WTC11 (cell line): ENCODE data around the gene CNTN5. TPM values are rescaled to one million over a fixed set of nuclear protein-coding genes. Genes with fewer than 3 reads are reported as not detected.

ENCODE experiments used
- ATAC-seq: fragments of 200-7000 bp; cut with Tn5 transposase; 2 replicates; pipeline ENCODE4 v1.10.0; 2021; ENCODE audit warnings: mild to moderate bottlenecking, moderate library complexity
- CTCF ChIA-PET: fragments of 300-600 bp; sonication (Branson Sonifier 250); formaldehyde crosslinking; loops from one replicate; lab custom pipeline; 2021; ENCODE audit warnings: antibody characterized with exemption; lab: Charles Lee
- POLR2A ChIA-PET: fragments of 350-600 bp; sonication (Branson Sonifier 250); formaldehyde crosslinking; loops from one replicate; lab custom pipeline; 2021; ENCODE audit warnings: antibody characterized with exemption; lab: Charles Lee
- DNase-seq: peaks from one replicate; pipeline ENCODE4 v3.0.0; 2021; ENCODE audit warnings: low spot score
- H3K27ac Mint-ChIP-seq: 2 replicates; pipeline ENCODE4 v1.8.0; 2021; ENCODE audit warnings: mixed read lengths
- H3K27me3 Mint-ChIP-seq: 2 replicates; pipeline ENCODE4 v1.8.0; 2021; ENCODE audit warnings: low read depth, mild to moderate bottlenecking, moderate library complexity, mixed read lengths
- H3K36me3 Mint-ChIP-seq: 2 replicates; pipeline ENCODE4 v1.8.0; 2021; ENCODE audit warnings: mixed read lengths
- H3K4me1 Mint-ChIP-seq: 2 replicates; pipeline ENCODE4 v1.8.0; 2022; ENCODE audit warnings: mixed read lengths
- H3K4me3 Mint-ChIP-seq: 2 replicates; pipeline ENCODE4 v1.8.0; 2021; ENCODE audit warnings: mild to moderate bottlenecking, moderate library complexity, mixed read lengths
- H3K9me3 Mint-ChIP-seq: 2 replicates; pipeline ENCODE4 v1.8.0; 2021; ENCODE audit warnings: mixed read lengths
- ESRRA ChIP-seq: sonication (generic); formaldehyde crosslinking; IDR thresholded peaks from 2 replicates; pipeline ENCODE4 v1.8.1; 2022; ENCODE audit warnings: mild to moderate bottlenecking, missing genetic modification reagents, borderline replicate concordance
- IRF2 ChIP-seq: sonication (generic); formaldehyde crosslinking; IDR thresholded peaks from 2 replicates; pipeline ENCODE4 v1.8.0; 2022; ENCODE audit warnings: low read depth, missing genetic modification reagents, borderline replicate concordance
- JUN ChIP-seq: sonication (generic); formaldehyde crosslinking; IDR thresholded peaks from 2 replicates; pipeline ENCODE4 v1.8.0; 2023; ENCODE audit warnings: mild to moderate bottlenecking, missing genetic modification reagents
- PRRX2 ChIP-seq: fragments of 250-450 bp; sonication (Bioruptor Pico); IDR thresholded peaks from 2 replicates; pipeline ENCODE4 v1.8.0; 2021; ENCODE audit warnings: mild to moderate bottlenecking
- ZNF138 ChIP-seq: sonication (generic); formaldehyde crosslinking; conservative IDR thresholded peaks from 2 replicates; pipeline ENCODE4 v1.8.1; 2022; ENCODE audit warnings: mild to moderate bottlenecking, moderate library complexity, missing genetic modification reagents
- ZNF219 ChIP-seq: sonication (generic); formaldehyde crosslinking; IDR thresholded peaks from 2 replicates; pipeline ENCODE4 v1.8.0; 2023; ENCODE audit warnings: missing genetic modification reagents, mild to moderate bottlenecking, borderline replicate concordance
- total RNA-seq: library from RNA; stranded (reverse); gene quantifications from 3 replicates; pipeline ENCODE4 v1.2.3, GENCODE V29; 2021
- TF ChIP-seq, protein P1 (sequence below): sonication (generic); formaldehyde crosslinking; conservative IDR thresholded peaks from 2 replicates; pipeline ENCODE4 v1.8.1; 2022; ENCODE audit warnings: mild to moderate bottlenecking, missing genetic modification reagents
- TF ChIP-seq, protein P2 (sequence below): sonication (generic); formaldehyde crosslinking; IDR thresholded peaks from 2 replicates; pipeline ENCODE4 v1.8.1; 2023; ENCODE audit warnings: mild to moderate bottlenecking, missing genetic modification reagents, moderate library complexity
- TF ChIP-seq, protein P3 (sequence below): sonication (generic); formaldehyde crosslinking; IDR thresholded peaks from 2 replicates; pipeline ENCODE4 v1.8.0; 2022; ENCODE audit warnings: mild to moderate bottlenecking, missing genetic modification reagents
- TF ChIP-seq, protein P4 (sequence below): sonication (generic); formaldehyde crosslinking; IDR thresholded peaks from 2 replicates; pipeline ENCODE4 v1.8.0; 2023; ENCODE audit warnings: missing genetic modification reagents
- TF ChIP-seq, protein P5 (sequence below): fragments of 250-450 bp; sonication (Bioruptor Pico); IDR thresholded peaks from 2 replicates; pipeline ENCODE4 v2.1.2; 2022; ENCODE audit warnings: mild to moderate bottlenecking, moderate library complexity
- TF ChIP-seq, protein P6 (sequence below): sonication (generic); formaldehyde crosslinking; IDR thresholded peaks from 2 replicates; pipeline ENCODE4 v1.8.0; 2022; ENCODE audit warnings: mild to moderate bottlenecking, missing genetic modification reagents
- TF ChIP-seq, protein P7 (sequence below): sonication (generic); formaldehyde crosslinking; IDR thresholded peaks from 2 replicates; pipeline ENCODE4 v1.8.1; 2022; ENCODE audit warnings: low read depth, missing genetic modification reagents, borderline replicate concordance
- TF ChIP-seq, protein P8 (sequence below): sonication (generic); formaldehyde crosslinking; IDR thresholded peaks from 2 replicates; pipeline ENCODE4 v1.8.1; 2023; ENCODE audit warnings: mild to moderate bottlenecking, missing genetic modification reagents, borderline replicate concordance
- TF ChIP-seq, protein P9 (sequence below): fragments of 250-450 bp; sonication (Bioruptor Pico); IDR thresholded peaks from 2 replicates; pipeline ENCODE4 v1.9.0; 2021; ENCODE audit warnings: mild to moderate bottlenecking, borderline replicate concordance
- TF ChIP-seq, protein P10 (sequence below): sonication (generic); formaldehyde crosslinking; IDR thresholded peaks from 2 replicates; pipeline ENCODE4 v1.8.1; 2023; ENCODE audit warnings: mild to moderate bottlenecking, moderate library complexity, missing genetic modification reagents

CNTN5 gene
- total RNA-seq, 1 experiment from 2014 or later: 0.07 TPM

DNA sequence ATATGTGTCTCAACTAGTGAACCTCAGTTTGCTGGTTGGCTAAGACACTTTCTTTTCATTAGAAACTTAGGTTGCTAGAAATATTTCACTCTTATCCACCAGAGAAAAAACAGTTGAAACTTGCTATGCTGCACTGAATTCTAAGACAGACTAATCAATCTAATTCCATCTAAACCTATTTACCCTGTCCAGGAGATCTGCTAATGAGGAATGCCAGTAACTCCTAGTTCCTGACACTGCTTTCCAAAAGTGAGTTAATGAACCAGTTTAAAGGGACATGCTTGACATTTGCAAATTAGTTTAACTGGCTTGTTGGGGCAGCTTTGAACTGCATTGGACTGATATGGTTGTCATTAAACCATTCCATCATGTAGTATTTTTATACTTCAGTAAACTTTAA, 258.5 kb downstream of the CNTN5 start:
- TF ChIP-seq PRRX2 (CRISPR knock-in tag) (no peak), ESRRA (CRISPR knock-in tag) (no peak), IRF2 (CRISPR knock-in tag) (no peak)
- TF ChIP-seq, protein P1, sequence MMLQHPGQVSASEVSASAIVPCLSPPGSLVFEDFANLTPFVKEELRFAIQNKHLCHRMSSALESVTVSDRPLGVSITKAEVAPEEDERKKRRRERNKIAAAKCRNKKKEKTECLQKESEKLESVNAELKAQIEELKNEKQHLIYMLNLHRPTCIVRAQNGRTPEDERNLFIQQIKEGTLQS (CRISPR knock-in tag): no peak
- TF ChIP-seq, protein P2, sequence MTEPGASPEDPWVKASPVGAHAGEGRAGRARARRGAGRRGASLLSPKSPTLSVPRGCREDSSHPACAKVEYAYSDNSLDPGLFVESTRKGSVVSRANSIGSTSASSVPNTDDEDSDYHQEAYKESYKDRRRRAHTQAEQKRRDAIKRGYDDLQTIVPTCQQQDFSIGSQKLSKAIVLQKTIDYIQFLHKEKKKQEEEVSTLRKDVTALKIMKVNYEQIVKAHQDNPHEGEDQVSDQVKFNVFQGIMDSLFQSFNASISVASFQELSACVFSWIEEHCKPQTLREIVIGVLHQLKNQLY (CRISPR knock-in tag): no peak
- TF ChIP-seq, protein P3, sequence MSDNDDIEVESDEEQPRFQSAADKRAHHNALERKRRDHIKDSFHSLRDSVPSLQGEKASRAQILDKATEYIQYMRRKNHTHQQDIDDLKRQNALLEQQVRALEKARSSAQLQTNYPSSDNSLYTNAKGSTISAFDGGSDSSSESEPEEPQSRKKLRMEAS: no peak
- TF ChIP-seq, protein P4, sequence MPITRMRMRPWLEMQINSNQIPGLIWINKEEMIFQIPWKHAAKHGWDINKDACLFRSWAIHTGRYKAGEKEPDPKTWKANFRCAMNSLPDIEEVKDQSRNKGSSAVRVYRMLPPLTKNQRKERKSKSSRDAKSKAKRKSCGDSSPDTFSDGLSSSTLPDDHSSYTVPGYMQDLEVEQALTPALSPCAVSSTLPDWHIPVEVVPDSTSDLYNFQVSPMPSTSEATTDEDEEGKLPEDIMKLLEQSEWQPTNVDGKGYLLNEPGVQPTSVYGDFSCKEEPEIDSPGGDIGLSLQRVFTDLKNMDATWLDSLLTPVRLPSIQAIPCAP (CRISPR knock-in tag): no peak
- DNase-seq (no peak), ATAC-seq (no peak)
- Mint-ChIP-seq H3K27ac (no peak overlapping the region), H3K9me3 (no peaks in the 10 kb centered on the region), H3K4me3 (no peak overlapping the region), H3K4me1 (peaks cover 9% of the 10 kb centered on the region), H3K27me3 (no peaks in the 10 kb centered on the region), H3K36me3 (no peaks in the 10 kb centered on the region)
- ChIA-PET CTCF (no interaction called here), POLR2A (no interaction called here)

DNA sequence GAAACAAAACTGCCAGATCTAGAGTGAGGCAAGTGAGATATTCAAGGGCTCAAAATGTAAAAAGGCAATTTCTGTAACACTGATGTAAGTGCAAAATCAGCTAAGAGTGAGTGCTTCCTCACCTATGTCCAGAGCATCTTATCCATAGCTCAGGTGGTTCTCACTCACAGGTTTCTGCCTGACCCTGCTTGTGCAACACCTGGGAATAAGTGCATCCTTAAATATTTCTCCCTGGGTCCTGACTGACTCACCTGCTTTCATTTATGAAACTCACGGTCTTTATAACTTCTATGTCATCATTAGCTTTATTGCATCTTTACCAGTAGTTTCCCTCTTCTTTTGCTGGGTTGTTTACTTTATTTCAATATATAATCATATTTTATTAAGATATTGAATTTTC, 260.6 kb downstream of the CNTN5 start:
- CTCF ChIA-PET: no interaction called here
- no peaks in the 10 kb centered on the region for H3K9me3 Mint-ChIP-seq
- TF ChIP-seq, protein P5, sequence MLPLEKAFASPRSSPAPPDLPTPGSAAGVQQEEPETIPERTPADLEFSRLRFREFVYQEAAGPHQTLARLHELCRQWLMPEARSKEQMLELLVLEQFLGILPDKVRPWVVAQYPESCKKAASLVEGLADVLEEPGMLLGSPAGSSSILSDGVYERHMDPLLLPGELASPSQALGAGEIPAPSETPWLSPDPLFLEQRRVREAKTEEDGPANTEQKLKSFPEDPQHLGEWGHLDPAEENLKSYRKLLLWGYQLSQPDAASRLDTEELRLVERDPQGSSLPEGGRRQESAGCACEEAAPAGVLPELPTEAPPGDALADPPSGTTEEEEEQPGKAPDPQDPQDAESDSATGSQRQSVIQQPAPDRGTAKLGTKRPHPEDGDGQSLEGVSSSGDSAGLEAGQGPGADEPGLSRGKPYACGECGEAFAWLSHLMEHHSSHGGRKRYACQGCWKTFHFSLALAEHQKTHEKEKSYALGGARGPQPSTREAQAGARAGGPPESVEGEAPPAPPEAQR: no peak
- TF ChIP-seq, protein P6, sequence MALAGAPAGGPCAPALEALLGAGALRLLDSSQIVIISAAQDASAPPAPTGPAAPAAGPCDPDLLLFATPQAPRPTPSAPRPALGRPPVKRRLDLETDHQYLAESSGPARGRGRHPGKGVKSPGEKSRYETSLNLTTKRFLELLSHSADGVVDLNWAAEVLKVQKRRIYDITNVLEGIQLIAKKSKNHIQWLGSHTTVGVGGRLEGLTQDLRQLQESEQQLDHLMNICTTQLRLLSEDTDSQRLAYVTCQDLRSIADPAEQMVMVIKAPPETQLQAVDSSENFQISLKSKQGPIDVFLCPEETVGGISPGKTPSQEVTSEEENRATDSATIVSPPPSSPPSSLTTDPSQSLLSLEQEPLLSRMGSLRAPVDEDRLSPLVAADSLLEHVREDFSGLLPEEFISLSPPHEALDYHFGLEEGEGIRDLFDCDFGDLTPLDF (CRISPR knock-in tag): no peak
- TF ChIP-seq ZNF138 (no peak), JUN (no peak), ESRRA (CRISPR knock-in tag) (no peak), ZNF219 (CRISPR knock-in tag) (no peak)
- TF ChIP-seq, protein P7, sequence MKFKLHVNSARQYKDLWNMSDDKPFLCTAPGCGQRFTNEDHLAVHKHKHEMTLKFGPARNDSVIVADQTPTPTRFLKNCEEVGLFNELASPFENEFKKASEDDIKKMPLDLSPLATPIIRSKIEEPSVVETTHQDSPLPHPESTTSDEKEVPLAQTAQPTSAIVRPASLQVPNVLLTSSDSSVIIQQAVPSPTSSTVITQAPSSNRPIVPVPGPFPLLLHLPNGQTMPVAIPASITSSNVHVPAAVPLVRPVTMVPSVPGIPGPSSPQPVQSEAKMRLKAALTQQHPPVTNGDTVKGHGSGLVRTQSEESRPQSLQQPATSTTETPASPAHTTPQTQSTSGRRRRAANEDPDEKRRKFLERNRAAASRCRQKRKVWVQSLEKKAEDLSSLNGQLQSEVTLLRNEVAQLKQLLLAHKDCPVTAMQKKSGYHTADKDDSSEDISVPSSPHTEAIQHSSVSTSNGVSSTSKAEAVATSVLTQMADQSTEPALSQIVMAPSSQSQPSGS (CRISPR knock-in tag): no peak
- TF ChIP-seq, protein P8, sequence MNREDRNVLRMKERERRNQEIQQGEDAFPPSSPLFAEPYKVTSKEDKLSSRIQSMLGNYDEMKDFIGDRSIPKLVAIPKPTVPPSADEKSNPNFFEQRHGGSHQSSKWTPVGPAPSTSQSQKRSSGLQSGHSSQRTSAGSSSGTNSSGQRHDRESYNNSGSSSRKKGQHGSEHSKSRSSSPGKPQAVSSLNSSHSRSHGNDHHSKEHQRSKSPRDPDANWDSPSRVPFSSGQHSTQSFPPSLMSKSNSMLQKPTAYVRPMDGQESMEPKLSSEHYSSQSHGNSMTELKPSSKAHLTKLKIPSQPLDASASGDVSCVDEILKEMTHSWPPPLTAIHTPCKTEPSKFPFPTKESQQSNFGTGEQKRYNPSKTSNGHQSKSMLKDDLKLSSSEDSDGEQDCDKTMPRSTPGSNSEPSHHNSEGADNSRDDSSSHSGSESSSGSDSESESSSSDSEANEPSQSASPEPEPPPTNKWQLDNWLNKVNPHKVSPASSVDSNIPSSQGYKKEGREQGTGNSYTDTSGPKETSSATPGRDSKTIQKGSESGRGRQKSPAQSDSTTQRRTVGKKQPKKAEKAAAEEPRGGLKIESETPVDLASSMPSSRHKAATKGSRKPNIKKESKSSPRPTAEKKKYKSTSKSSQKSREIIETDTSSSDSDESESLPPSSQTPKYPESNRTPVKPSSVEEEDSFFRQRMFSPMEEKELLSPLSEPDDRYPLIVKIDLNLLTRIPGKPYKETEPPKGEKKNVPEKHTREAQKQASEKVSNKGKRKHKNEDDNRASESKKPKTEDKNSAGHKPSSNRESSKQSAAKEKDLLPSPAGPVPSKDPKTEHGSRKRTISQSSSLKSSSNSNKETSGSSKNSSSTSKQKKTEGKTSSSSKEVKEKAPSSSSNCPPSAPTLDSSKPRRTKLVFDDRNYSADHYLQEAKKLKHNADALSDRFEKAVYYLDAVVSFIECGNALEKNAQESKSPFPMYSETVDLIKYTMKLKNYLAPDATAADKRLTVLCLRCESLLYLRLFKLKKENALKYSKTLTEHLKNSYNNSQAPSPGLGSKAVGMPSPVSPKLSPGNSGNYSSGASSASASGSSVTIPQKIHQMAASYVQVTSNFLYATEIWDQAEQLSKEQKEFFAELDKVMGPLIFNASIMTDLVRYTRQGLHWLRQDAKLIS (CRISPR knock-in tag): no peak
- TF ChIP-seq, protein P9, sequence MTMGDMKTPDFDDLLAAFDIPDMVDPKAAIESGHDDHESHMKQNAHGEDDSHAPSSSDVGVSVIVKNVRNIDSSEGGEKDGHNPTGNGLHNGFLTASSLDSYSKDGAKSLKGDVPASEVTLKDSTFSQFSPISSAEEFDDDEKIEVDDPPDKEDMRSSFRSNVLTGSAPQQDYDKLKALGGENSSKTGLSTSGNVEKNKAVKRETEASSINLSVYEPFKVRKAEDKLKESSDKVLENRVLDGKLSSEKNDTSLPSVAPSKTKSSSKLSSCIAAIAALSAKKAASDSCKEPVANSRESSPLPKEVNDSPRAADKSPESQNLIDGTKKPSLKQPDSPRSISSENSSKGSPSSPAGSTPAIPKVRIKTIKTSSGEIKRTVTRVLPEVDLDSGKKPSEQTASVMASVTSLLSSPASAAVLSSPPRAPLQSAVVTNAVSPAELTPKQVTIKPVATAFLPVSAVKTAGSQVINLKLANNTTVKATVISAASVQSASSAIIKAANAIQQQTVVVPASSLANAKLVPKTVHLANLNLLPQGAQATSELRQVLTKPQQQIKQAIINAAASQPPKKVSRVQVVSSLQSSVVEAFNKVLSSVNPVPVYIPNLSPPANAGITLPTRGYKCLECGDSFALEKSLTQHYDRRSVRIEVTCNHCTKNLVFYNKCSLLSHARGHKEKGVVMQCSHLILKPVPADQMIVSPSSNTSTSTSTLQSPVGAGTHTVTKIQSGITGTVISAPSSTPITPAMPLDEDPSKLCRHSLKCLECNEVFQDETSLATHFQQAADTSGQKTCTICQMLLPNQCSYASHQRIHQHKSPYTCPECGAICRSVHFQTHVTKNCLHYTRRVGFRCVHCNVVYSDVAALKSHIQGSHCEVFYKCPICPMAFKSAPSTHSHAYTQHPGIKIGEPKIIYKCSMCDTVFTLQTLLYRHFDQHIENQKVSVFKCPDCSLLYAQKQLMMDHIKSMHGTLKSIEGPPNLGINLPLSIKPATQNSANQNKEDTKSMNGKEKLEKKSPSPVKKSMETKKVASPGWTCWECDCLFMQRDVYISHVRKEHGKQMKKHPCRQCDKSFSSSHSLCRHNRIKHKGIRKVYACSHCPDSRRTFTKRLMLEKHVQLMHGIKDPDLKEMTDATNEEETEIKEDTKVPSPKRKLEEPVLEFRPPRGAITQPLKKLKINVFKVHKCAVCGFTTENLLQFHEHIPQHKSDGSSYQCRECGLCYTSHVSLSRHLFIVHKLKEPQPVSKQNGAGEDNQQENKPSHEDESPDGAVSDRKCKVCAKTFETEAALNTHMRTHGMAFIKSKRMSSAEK (CRISPR knock-in tag): no peak
- TF ChIP-seq, protein P10, sequence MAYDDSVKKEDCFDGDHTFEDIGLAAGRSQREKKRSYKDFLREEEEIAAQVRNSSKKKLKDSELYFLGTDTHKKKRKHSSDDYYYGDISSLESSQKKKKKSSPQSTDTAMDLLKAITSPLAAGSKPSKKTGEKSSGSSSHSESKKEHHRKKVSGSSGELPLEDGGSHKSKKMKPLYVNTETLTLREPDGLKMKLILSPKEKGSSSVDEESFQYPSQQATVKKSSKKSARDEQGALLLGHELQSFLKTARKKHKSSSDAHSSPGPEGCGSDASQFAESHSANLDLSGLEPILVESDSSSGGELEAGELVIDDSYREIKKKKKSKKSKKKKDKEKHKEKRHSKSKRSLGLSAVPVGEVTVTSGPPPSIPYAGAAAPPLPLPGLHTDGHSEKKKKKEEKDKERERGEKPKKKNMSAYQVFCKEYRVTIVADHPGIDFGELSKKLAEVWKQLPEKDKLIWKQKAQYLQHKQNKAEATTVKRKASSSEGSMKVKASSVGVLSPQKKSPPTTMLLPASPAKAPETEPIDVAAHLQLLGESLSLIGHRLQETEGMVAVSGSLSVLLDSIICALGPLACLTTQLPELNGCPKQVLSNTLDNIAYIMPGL (CRISPR knock-in tag): no peak

More for the DNA sequence above, 260.6 kb downstream of the CNTN5 start:
- no peak for DNase-seq
- H3K4me1 Mint-ChIP-seq: peaks cover 14% of the 10 kb centered on the region
- H3K27me3 Mint-ChIP-seq: no peaks in the 10 kb centered on the region
- no peak overlapping the region for H3K4me3 Mint-ChIP-seq
- POLR2A ChIA-PET: no interaction called here
- H3K27ac Mint-ChIP-seq: no peak overlapping the region
- no peak for ATAC-seq
- no peaks in the 10 kb centered on the region for H3K36me3 Mint-ChIP-seq
